PFSK-1 (cell line): ENCODE results near the gene TBC1D22A.

Experiments
- FOXP2 ChIP-seq: optimal IDR thresholded peaks from 2 replicates; pipeline ENCODE3; 2011; ENCODE audit warnings: borderline replicate concordance, control low read depth, inconsistent platforms; ENCODE audit not compliant: insufficient read depth; ENCODE audit errors: extremely low read length, extremely low read depth
- POLR2AphosphoS5 ChIP-seq: IDR thresholded peaks from 2 replicates; pipeline ENCODE4 v1.6.1; 2012; ENCODE audit warnings: low read depth, mild to moderate bottlenecking, control low read depth, low read length, moderate library complexity
- SIN3A ChIP-seq: IDR thresholded peaks from 2 replicates; pipeline ENCODE4 v1.6.1; 2012; ENCODE audit warnings: mild to moderate bottlenecking, low read length, moderate library complexity, borderline replicate concordance; ENCODE audit not compliant: insufficient read depth
- TAF1 ChIP-seq: IDR thresholded peaks from 2 replicates; pipeline ENCODE4 v1.6.1; 2012; ENCODE audit warnings: low read length, control low read depth, borderline replicate concordance; ENCODE audit not compliant: insufficient read depth
- TF ChIP-seq, protein P1 (sequence below), 2 experiments: IDR thresholded peaks; 2 replicates each; pipeline versions ENCODE4 v1.6.1 to v1.8.0; 2011 to 2012; ENCODE audit warnings: low read depth in 2 of 2, low read length in 2 of 2, control low read depth in 1 of 2, inconsistent platforms in 1 of 2, mild to moderate bottlenecking in 1 of 2, moderate library complexity in 1 of 2; ENCODE audit not compliant: insufficient read depth in 1 of 2

The TBC1D22A gene

DNA sequence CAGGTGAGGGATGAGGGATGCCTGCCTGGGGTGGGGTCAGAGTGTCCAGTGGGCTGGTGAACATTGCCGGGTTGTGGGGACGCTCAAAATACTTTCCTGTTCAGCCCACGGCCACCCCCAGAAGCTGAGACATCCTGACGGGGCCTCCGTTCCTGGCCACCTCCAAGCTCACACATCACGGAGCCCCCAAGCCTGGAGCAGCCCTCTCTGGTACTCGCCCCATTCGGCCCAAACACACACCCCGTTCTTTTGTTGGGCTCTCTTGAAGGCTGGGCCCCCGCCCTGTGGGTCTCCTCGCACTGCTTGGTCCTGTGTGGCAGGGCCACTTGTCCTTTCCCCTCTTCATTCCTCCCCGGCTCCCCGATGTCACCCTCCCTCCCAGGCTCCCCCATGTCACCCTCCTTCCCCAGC is 442.6 kb downstream of the TBC1D22A start:
- TF ChIP-seq SIN3A (no peak), POLR2AphosphoS5 (no peak), TAF1 (no peak), FOXP2 (no peak)
- TF ChIP-seq, protein P1, sequence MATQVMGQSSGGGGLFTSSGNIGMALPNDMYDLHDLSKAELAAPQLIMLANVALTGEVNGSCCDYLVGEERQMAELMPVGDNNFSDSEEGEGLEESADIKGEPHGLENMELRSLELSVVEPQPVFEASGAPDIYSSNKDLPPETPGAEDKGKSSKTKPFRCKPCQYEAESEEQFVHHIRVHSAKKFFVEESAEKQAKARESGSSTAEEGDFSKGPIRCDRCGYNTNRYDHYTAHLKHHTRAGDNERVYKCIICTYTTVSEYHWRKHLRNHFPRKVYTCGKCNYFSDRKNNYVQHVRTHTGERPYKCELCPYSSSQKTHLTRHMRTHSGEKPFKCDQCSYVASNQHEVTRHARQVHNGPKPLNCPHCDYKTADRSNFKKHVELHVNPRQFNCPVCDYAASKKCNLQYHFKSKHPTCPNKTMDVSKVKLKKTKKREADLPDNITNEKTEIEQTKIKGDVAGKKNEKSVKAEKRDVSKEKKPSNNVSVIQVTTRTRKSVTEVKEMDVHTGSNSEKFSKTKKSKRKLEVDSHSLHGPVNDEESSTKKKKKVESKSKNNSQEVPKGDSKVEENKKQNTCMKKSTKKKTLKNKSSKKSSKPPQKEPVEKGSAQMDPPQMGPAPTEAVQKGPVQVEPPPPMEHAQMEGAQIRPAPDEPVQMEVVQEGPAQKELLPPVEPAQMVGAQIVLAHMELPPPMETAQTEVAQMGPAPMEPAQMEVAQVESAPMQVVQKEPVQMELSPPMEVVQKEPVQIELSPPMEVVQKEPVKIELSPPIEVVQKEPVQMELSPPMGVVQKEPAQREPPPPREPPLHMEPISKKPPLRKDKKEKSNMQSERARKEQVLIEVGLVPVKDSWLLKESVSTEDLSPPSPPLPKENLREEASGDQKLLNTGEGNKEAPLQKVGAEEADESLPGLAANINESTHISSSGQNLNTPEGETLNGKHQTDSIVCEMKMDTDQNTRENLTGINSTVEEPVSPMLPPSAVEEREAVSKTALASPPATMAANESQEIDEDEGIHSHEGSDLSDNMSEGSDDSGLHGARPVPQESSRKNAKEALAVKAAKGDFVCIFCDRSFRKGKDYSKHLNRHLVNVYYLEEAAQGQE (IDR thresholded peaks at IDR 0.05; ENCODE audit: insufficient read depth in 1 of 2, low read depth in 2 of 2, low read length in 2 of 2): no peak

DNA sequence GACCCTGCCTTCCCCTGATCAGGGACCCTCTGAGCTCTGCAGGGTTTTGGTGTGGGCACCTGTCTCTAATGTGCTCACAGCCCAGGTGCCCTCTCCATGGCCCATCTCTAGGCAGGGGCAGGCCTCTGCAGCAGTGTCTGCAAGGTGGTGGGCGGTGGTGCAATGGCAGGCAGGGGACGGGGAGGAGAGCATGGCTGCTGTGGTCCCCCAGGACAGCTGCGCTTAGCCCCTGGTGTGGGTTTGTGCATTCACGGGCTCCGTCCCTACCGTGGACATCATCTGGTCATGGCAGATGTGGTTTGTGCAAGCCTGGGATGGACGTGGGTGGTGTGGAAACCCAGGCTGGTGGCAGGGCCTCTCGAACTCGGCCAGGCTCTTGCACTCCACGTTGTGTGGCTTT is 443.1 kb downstream of the TBC1D22A start:
- TF ChIP-seq SIN3A: no peak
- no peak for TF ChIP-seq TAF1
- no peak for TF ChIP-seq FOXP2
- TF ChIP-seq POLR2AphosphoS5: no peak
- TF ChIP-seq, protein P1 (IDR thresholded peaks at IDR 0.05; ENCODE audit: insufficient read depth in 1 of 2, low read depth in 2 of 2, low read length in 2 of 2): no peak

DNA sequence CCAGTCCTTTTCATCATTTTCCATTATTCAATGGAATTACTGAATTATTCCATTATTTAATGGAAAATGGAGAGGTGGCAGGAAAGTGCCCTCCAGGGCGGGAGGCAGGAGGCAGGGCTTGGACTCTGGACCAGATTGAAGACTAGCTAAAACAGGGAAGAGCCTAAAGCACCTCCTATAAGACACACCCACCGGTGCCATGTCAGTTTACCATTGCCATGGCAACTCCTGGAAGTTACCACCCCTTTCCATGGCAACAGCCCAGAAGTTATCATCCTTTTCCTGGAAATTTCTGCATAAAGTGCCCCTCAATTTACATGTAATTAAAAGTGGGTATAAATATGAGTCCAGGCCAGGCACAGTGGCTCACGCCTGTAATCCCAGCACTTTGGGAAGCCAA is 443.7 kb downstream of the TBC1D22A start:
- TF ChIP-seq, protein P1 (IDR thresholded peaks at IDR 0.05; ENCODE audit: insufficient read depth in 1 of 2, low read depth in 2 of 2, low read length in 2 of 2): no peak
- TF ChIP-seq POLR2AphosphoS5 (no peak), TAF1 (no peak), FOXP2 (no peak), SIN3A (no peak)

DNA sequence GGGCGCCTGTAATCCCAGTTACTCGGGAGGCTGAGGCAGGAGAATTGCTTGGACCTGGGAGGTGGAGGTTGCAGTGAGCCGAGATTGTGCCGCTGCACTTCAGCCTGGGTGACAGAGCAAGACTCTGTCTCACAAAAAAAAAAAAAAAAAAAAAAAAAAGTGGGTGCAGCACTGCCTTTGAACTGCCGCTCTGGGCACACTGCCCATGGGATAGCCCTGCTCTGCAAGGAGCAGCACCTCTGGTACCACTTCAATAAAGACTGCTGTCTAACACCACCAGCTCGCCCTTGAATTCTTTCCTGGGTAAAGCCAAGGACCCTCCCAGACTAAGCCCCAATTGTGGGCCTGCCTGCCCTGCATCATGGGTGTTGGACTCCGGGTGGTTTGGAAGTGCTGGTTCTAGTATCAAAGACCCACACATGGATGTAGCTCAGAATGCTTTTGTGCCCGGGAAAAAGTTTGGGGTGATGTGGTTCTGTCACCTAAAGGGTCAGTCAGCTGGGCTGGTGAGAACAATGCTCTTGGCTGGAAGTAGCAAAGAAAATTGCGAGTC is 444.3 kb downstream of the TBC1D22A start:
- no peak for TF ChIP-seq POLR2AphosphoS5
- TF ChIP-seq FOXP2: no peak
- TF ChIP-seq, protein P1 (IDR thresholded peaks at IDR 0.05; ENCODE audit: insufficient read depth in 1 of 2, low read depth in 2 of 2, low read length in 2 of 2): no peak

DNA sequence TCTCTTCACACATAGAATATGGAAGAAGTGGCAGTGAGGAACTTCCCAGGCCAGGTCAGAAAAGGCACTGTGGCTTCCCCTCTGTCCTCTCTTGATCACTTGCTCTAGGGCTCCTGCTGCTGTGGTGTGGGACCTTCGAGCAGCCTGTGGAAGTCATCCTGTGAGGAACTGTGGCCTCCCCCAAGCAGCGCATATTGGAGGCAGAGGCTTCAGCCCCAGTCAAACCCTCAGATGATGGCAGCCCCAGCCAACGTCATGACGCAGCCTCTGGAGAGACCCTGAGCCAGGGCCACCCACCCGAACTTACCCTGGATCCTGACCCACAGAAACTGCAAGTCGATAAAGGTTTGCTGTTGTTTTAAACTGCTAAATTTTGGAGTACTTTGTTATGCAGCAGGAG is 444.9 kb downstream of the TBC1D22A start:
- no peak for TF ChIP-seq POLR2AphosphoS5
- TF ChIP-seq, protein P1 (IDR thresholded peaks at IDR 0.05; ENCODE audit: insufficient read depth in 1 of 2, low read depth in 2 of 2, low read length in 2 of 2): no peak
- TF ChIP-seq TAF1: no peak
- TF ChIP-seq FOXP2: no peak
- TF ChIP-seq SIN3A: no peak
